GM06990 (cell line): ENCODE data around the gene MGAT5.
"Not testable (repeated sequence)": the region's sequence is repeated elsewhere in the genome, so short reads cannot be mapped to it uniquely, and the experiment has no call there.

Experiments used
- DNase-seq: peaks from one replicate; pipeline ENCODE4 v3.0.0-alpha.2; 2011; ENCODE audit not compliant: insufficient read length; ENCODE audit errors: extremely low read depth
- H3K27me3 ChIP-seq: replicated peaks from 2 replicates; pipeline ENCODE4 v1.6.0; 2011; ENCODE audit warnings: low read length; ENCODE audit not compliant: control insufficient read depth, insufficient read depth
- H3K36me3 ChIP-seq: 2 replicates; pipeline ENCODE4 v1.5.1; 2011; ENCODE audit warnings: low read length; ENCODE audit not compliant: control insufficient read depth, insufficient read depth
- H3K4me3 ChIP-seq: replicated peaks from 2 replicates; pipeline ENCODE4 v1.5.1; 2011; ENCODE audit warnings: low read depth, mild to moderate bottlenecking, control low read depth, low read length
- TF ChIP-seq, protein P1 (sequence below): IDR thresholded peaks from 2 replicates; pipeline ENCODE4 v1.5.1; 2011; ENCODE audit warnings: low read length, control low read depth, mild to moderate bottlenecking, inconsistent platforms; ENCODE audit not compliant: insufficient read depth, poor library complexity, severe bottlenecking

Gene MGAT5

DNA sequence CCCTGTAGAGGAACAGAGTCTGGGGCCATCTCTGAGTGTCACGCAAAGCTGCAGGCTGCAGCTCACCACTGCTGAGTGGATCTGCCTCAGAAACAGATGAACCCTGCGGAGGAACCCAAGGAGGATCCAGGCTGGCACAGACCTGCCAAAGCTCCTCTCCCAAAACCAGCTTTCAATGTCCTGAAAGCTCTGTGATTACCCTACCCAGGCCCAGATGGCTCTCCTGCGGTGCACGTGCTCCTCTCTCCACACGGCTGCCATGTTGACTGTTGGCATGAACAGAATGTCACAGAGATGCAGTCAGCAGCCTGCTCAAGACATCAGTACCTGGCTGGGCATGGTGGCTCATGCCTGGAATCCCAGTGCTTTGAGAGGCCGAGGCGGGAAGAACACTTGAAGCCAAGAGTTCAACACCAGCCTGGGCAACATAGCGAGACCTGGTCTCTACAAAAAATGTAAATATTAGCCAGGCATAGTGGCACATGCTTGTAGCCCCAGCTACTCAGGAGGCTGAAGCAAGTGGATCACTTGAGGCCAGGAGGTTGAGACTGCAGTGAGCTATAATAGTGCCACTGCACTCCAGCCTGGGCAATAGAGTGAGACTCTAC, 216.8 kb downstream of the MGAT5 start:
- no peak overlapping the region for H3K4me3 ChIP-seq
- no peaks in the 10 kb centered on the region for H3K27me3 ChIP-seq
- H3K36me3 ChIP-seq = no peaks in the 10 kb centered on the region
- no peak for DNase-seq
- TF ChIP-seq, protein P1, sequence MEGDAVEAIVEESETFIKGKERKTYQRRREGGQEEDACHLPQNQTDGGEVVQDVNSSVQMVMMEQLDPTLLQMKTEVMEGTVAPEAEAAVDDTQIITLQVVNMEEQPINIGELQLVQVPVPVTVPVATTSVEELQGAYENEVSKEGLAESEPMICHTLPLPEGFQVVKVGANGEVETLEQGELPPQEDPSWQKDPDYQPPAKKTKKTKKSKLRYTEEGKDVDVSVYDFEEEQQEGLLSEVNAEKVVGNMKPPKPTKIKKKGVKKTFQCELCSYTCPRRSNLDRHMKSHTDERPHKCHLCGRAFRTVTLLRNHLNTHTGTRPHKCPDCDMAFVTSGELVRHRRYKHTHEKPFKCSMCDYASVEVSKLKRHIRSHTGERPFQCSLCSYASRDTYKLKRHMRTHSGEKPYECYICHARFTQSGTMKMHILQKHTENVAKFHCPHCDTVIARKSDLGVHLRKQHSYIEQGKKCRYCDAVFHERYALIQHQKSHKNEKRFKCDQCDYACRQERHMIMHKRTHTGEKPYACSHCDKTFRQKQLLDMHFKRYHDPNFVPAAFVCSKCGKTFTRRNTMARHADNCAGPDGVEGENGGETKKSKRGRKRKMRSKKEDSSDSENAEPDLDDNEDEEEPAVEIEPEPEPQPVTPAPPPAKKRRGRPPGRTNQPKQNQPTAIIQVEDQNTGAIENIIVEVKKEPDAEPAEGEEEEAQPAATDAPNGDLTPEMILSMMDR = no peak

DNA sequence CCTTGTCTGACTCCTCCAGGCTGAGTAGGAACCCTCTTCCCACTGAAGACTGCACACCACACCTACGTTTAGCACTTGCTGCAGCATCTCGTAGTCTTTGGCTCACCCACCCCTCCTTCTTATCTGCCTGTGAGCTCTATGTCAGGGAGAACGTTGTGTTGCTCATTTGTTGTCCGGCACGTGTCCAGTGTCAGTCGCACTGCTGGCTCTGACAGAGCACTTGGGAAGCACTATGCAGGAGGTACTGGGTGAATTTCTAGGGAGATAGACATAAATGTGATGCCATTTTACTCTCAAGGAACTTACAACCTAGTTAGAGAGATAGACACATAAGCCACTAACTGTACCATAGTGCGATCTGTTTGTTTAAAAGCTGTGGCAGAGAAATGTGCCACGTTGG, 223.1 kb downstream of the MGAT5 start:
- not testable (repeated sequence) for H3K36me3 ChIP-seq, DNase-seq, H3K4me3 ChIP-seq

DNA sequence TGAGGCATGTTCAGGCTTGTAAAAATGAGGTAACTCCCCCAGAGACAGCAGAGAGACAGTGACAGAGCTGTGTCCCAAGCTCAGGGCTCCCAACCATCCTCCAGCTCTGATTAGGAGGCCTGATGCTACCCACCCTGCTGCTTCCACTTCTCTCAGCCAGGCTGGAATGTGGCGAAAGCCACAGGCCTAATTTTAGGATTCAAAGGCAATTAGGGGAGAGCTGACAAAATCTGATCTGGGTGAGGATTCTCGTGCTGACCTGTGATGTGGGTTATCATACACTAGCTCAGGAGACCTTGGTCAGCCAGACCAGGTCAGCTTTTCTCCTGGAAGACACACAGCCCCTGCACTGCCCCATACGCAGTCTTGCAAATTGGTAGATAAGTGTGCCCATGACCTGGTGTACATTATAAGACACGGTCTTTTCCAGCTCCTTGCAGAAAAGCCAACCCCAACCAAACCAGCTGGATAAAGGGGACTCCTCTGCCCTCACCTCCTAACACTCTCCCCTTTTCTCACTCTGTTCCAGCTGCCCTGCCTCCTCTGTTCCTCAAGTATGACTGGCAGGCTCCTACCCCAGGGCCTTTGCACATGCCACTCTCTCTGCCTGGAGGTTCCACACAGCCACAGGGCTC, 225.9 kb downstream of the MGAT5 start:
- Histone ChIP-seq H3K27me3 (no peaks in the 10 kb centered on the region), H3K4me3 (no peak overlapping the region), H3K36me3 (no peaks in the 10 kb centered on the region)
- DNase-seq = no peak
- TF ChIP-seq, protein P1 = no peak

More for the DNA sequence above, 223.1 kb downstream of the MGAT5 start:
- H3K27me3 ChIP-seq = not testable (repeated sequence)

DNA sequence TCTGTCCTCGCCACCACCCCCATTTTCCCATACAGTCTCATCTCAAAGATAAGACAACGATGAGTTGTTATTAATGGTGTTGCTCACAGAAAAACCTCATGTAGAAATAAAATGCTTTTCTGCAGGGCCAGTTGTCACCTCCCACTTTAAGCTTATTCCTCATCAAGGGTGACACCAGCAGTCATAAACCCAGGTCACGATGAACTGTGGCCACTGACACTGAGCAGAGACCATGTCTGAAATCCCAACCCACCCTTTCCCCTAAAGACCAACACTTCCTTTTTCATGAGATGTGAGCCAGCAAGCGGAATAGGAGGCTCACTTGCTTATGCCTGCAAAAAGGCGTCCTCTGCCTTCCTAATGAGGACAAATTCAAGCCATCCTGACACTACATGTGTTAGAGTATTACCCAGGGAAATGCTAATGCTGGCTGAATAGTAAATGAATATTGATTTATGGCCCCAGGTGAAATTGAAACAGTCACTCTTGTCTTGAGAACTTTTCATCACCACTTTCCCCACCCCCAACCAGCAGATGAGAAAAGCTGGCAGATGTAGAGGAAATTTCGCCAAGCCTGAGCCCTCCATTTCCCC, 228.4 kb downstream of the MGAT5 start:
- TF ChIP-seq, protein P1 = no peak
- Histone ChIP-seq H3K4me3 (no peak overlapping the region), H3K36me3 (no peaks in the 10 kb centered on the region), H3K27me3 (no peaks in the 10 kb centered on the region)
- DNase-seq = no peak

DNA sequence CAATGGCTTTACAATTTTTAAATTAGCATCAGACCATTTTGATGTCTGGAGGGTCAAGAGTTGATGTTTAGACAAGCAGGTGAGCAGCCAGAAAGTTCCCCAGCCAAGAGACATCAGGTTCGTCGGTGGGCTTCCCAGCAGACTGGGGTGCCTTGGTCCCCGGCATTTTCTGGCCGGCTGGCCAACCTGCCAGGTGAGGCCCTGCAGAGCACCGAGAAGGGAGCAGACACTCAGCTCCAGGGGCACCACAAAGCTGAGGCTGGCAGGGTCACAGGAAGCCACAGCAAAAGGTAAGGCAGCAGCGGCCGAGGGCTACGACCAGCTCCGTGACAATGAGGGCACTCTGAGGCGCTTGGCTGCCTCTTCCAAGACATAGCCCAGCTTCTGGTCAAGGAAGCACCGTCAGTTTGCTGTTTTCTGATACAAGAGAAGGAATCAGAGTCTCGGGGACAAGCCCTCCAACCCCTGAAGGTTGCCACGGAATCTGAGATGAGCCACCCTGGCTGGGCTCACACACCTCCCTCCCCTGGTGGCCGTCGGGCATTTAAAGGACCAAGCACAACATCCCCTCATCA, 229.0 kb downstream of the MGAT5 start:
- no peak for DNase-seq
- TF ChIP-seq, protein P1 = no peak
- no peak overlapping the region for H3K4me3 ChIP-seq
- H3K36me3 ChIP-seq = no peaks in the 10 kb centered on the region
- no peaks in the 10 kb centered on the region for H3K27me3 ChIP-seq

DNA sequence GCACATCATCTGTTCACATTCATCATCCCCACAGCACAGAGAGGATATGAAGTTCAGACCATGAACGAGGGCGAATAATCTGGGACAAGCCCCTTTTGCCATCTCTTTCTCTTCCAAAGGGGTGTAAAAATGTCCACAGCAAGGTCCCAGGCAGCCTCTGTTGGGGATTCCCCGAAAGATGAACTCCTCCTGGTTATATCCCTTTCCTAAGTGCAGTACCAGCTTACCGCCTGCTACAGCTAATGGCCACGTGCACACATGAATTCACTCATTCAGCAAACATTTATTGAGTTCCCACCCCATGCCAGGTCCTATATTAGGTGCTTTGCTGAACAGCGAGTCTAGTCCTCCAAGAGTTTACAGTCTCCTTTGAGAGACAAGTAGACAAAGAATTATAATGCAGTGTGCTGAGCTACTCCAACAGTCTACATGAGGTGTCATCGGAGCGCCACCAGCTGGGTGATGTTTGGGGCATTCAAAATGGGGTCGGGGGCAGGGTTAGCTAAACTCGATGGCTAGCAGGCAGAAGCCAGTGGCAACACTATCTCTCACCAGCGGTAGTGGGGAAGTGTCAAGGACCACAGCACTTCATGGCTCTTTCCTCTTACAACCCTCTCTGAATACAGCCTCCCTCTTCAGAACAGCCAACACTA, 236.0 kb downstream of the MGAT5 start:
- DNase-seq = no peak
- Histone ChIP-seq H3K4me3 (no peak overlapping the region), H3K36me3 (no peaks in the 10 kb centered on the region), H3K27me3 (0 out of 2 replicates have a peak, but pooled peaks cover 1% of the 10 kb centered on the region)
- TF ChIP-seq, protein P1 = no peak
